IPS DF 19.7 (cell line): Measurements from ENCODE around the gene SIAH1.
"Not testable (repeated sequence)": the region's sequence is repeated elsewhere in the genome, so short reads cannot be mapped to it uniquely, and the experiment has no call there.

ENCODE experiments used
- DNase-seq: peaks from one replicate; pipeline ENCODE4 v3.0.0-alpha.2; 2013; ENCODE audit warnings: low read depth, low spot score

Gene SIAH1

DNA sequence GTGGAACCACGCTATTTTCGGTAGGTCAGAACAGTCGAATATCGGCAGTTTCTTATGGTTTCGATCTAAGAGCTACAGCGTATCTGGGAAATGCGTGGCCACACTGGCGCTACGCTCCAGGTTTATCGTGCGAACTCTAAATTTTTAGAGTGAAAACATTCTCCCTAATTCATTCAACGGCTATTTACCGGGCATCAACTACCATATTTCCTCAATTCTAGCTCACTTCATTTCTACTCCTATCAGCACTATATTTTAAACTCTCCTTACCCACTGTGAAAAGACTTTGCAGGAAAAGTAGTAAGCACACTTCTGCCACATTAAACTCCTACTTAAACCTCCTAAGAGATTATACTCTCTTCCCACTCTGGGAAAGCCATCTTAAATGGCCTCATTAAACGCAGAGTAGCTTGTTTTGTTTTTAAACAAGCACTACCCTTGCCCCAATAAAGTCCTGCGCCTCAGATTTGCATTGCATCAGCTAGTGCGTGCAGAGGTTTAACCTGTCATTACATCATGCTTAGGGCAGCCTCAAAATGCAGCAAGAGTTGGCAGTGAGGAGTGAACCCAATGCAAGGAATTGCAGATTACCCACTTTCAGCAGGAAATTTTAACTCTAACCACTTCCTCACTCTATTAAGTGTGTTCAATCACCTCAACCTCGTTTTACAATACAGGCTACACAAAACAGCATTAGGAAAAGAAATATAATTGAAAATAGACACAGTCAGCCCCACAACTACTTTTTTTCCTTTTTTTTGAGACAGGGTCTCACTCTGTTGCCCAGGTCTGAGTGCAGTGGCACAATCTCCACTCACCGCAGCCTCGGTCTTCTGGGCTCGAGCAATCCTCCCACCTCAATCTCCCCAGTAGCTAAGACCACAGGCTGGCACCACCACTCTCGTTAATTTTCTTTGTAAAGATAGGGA, 18.8 kb downstream of the SIAH1 start:
- DNase-seq = no peak

DNA sequence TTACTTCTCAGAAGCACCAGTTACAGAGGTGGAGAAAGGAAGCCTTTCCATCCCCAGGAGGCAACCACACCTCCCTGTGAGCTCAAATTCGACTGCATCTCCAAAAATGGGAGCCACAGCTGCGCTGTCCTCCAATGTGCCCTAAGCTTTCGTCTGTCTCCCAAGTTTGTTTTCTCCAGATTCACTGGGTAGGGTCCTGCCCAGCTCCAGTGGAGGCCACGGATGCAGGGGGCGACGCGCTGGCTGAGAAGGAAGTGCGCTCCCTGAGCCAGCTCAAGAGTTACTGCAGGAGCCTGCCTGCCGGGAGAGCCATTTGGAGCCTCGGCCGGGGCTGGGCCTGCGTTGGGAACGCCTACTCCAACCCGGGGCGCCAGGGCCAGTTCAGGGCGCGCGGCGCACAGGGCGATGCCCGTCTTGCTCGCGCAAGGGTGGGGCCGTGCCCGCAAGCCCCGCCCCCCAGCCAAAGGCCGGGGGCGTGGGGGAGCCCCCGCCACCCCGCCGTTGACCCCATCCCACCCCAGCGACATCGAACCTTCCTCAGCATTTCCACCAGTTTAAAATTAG, 19.5 kb downstream of the SIAH1 start:
- DNase-seq = no peak

GRCh38 chr16:48365025-48365600, 20.1 kb downstream of the SIAH1 start:
- DNase-seq = no peak

- no peak for DNase-seq
Observed at GRCh38 chr16:48361540-48362144, 23.6 kb downstream of the SIAH1 start.

DNA sequence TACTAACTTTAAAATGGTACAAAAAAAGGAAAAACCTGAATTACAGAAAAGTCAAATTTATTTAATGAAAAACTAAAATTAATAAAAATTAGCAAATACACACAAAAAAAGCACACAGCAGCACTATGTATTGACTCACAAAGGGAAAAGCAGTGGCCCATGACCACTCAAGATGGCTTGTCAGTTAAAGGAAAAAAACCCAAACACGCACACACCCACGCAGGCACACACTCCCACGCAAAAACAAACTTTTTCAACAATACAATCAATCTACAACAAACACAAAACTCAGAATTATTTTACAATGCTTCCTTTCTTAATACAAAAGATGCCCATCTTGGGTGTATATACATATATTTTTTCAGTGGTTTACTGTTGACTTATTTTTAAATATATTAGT, 24.2 kb downstream of the SIAH1 start:
- no peak for DNase-seq

GRCh38 chr16:48359983-48360382, 25.2 kb downstream of the SIAH1 start:
- no peak for DNase-seq

DNA sequence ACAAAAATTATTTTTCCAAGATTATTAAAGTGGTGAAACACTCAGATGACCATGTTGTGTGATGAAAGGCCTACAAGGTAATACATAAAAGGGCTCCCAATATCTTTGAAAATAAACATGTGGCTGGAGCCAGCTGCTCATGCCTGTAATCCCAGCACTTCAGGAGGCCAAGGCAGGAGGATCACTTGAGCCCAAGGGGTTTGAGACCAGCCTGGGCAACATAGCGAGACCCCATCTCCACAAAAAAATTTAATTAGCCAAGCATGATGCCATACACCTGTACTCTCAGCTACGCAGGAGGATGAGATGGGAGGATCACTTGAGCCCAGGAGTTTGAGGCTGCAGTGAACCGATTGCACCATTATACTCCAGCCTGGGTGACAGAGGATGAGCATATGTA, 26.8 kb downstream of the SIAH1 start:
- no peak for DNase-seq

GRCh38 chr16:48356633-48357376, 28.4 kb downstream of the SIAH1 start:
- no peak for DNase-seq

DNA sequence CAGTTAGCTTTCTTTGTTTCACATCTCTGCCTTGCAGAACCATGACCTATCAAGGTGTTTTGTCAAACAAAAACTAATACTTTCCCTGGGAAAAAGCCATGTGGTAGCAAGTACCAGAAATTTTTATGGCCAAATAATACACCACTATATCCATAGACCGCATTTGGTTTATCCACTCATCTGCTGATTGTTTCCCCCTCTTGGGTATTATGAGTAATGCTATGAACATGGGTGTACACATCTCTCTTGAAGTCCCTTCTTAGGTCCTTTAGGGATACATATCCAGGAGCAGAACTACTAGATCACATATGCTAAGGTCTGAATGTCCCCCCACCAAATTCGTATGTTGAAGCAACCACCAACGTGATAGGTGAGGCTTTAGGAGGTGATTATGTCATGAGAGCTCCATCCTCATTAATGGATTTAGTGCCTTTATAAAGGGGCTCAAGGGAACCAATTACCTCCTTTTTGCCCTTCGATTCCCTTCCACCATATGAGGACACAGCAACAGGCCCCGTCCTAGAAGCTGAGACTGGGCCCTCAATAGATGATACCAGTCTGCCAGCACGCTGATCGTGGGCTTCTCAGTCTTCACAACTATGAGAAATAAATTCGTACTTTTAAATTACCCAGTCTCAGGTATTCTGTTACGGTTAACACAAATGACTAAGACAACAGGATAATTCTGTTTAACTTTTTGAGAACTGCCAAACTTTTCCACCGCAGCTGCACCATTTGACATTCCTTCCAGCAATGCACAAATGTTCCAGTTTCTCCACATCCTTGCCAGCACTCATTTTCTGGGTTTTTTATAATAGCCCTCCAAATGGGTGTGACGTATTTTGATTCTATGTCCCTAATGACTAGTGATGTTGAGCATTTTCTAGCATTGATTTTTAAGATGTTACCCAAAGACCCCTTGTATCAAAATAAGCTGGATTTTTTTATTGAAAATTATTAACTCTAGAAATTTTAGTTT, 30.0 kb downstream of the SIAH1 start:
- no peak for DNase-seq

DNA sequence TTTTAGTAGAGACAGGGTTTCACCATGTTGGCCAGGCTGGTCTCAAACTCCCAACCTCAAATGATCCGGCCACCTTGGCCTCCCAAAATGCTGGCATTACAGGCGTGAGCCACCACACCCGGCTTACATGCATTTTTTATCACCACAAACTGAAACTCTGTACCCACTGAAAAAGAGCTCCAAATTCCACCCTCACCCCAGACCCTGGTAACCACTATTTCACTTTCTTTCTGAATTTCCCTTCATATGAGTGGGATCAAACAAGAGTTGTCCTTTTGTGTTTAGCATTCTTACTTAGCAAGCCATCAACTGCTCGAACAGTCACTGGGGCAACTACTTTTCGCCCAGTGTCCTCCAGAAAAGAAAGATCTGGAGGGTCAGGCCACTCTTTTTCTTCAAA, 30.8 kb downstream of the SIAH1 start:
- DNase-seq = not testable (repeated sequence)

DNA sequence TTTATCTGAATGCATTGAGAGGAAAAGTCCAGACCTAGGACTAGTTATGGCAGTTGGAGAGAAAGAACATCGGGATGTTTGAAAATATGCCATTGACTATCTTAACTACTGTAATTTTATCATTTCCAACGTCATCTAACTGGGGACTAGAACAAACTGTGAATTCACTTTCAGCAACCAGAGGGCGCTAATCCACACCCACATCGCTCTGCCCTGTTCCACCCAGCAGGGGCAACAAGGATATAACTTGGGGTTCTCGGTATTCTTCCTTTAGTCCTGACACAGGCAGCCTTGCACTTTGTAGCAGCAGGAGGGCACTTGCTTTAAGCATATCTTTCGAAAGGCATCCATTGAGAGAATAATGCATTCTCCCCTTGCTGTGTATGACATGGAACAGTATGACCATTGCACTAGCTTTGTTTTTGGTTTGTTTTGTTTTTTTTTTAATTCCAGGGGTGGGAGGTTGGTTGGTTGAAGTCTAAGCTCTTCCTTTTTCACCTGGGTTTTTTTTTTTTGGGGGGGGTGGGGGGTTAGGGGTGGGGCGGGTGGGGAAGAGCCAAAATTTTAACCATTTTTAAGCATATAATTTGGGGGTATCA, 31.5 kb downstream of the SIAH1 start:
- peak; percentile 42 for DNase-seq

DNA sequence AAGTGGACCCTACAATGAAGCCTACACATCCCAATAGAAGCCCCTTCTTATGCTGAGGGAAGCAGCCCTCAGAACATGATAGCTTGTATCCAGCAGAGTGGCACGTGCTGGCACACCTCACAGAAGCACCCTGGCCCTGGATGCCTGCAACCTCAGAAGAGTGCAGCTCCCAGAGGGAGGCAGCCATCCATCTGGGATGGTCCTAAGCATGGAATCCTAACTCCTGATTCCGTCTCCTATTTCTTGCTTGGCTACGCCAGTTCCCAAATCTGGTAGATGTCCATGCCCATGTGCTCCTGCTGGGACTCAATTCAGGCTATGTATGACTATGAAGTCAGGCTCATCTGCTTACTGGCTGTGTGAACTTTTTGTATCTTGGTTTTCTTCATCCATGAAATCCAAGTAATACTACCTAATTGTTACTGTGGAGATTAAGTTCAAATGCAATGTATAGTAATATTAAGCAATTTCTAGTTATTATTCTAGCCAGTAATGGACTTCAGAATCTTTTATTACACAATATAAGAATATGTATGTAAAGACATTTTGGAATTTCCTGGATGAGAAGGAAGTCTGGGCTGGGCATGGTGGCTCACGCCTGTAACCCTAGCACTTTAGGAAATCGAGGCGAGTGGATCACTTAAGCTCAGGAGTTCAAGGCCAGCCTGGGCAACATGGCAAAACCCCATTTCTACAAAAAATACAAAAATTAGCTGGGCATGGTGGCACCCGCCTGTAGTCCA, 32.4 kb downstream of the SIAH1 start:
- no peak for DNase-seq

GRCh38 chr16:48350736-48351135, 34.5 kb downstream of the SIAH1 start:
- no peak for DNase-seq

DNA sequence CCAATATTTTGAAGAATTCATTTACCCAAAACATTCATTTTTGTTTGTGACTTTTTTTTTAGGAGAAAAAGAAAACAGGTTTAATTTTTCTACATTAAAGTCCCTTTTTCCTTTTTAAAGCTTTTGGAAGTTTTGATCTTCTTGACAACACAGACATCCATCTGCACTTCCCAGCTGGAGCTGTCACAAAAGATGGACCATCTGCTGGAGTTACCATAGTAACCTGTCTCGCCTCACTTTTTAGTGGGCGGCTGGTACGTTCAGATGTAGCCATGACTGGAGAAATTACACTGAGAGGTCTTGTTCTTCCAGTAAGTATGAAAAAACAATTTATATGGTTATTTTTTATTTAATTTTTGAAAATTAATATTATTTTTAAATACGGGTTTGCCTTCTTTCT, 37.2 kb downstream of the SIAH1 start:
- DNase-seq = no peak

- DNase-seq = no peak
Observed at GRCh38 chr16:48347191-48347865, 37.9 kb downstream of the SIAH1 start.

GRCh38 chr16:48342591-48342990, 42.6 kb downstream of the SIAH1 start:
- DNase-seq = no peak

DNA sequence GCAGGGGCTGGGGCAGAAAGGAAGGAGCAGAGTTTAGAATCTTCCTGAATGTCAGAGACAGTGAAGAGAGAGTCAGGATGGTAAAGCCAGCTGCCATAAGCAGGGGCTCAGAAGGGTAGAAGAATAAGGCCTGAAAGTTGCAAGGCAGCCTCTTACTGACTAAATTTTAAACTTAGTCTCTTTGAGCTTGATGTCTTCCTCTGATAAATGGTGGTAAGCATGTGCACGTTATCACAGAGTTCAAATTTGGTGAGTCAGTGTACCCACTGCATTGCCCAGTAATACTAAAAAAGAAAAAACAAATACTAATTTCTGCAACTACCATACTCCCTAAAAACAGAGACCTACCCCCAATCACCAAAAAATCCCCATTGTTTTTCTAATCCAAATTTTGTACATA, 45.2 kb downstream of the SIAH1 start:
- no peak for DNase-seq

- no peak for DNase-seq
Observed at GRCh38 chr16:48335961-48336360, 49.3 kb downstream of the SIAH1 start.

DNA sequence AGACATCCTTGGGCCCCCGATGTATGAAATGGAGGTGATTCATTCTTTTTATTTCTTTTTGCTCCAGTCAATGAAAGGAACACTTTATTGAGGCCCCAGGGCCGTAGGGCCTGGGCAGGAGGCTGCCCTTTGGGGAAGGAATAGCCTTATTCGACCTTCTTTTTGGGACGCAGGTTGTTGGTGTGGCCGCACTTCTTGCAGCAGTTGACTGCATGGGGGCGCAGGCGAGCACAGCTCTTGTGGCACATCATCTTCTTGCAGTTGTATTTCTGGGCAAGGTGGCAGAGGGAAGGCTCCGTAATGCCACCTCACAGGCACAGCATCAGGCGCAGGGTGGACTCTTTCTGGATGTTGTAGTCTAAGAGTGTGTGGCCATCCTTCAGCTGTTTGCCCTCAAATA, 50.9 kb downstream of the SIAH1 start:
- DNase-seq = no peak
